GM21576 (cell line): Measurements from ENCODE around the gene WBP2.

Experiments used
- ATAC-seq: cut with Tn5 transposase; IDR thresholded peaks from one replicate; pipeline ENCODE4 v1.9.1; 2021; ENCODE audit warnings: mild to moderate bottlenecking, moderate library complexity; ENCODE audit not compliant: unreplicated experiment

Gene WBP2

DNA sequence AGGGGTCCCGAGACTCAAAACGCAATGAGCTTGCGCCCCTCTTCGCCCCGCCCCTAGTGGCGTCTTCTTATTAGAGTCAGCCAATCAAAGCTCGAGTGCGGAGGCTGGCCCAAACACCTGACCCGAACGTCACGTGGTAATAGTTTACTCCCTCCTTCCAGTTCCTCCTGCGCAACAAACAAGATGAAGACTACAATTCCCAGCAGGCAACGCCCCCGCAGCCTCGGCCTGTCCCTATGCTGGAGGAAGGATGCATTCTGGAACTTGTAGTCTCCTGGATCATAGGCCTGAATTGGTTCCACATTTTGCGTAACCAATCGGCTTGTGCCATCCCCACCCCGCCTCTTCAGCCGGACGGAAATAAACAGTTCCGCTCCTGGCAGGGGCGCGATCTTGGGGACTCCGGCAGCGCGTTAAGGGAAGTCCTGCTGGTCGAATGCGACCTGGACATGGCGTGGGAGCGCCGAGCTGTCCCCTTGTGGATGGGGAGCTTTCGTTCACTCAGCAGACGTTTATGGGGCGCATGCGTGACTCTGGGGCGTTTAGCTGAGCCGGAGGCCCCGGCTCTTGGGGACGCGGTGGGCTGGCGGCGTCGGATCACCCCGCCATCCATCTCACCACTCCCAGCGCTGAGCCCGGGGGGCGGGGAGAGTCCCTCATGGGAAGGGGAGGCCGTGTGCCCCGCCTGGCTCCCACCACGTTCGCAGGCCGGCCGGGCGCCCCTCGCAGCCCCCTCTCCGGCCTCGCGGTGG lies at the start of gene WBP2:
TSS of gene WBP2 (minus strand) at position 26 of the 752 bp plus-strand sequence. CDS start 38 bp downstream, outside the sequence.
- peak; percentile 80 for ATAC-seq

DNA sequence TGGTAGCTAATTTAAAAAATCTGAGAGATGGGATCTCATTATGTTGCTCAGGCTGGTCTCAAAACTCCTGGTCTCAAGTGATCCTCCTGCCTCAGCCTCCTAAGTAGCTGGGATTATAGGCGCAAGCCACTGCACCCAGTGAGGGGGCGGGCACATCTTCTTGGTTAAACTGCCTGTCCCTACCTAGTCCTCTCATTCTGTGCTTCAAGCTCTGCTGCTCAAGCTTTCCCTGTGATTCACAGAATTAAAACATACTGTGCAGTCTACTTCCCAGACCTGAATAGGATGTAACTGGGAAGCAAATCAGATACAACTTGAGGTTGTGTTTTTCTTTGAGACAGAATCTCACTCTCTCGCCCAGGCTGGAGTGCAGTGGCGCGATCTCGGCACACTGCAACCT lies 47.3 kb upstream of the WBP2 start:
- ATAC-seq: no peak

DNA sequence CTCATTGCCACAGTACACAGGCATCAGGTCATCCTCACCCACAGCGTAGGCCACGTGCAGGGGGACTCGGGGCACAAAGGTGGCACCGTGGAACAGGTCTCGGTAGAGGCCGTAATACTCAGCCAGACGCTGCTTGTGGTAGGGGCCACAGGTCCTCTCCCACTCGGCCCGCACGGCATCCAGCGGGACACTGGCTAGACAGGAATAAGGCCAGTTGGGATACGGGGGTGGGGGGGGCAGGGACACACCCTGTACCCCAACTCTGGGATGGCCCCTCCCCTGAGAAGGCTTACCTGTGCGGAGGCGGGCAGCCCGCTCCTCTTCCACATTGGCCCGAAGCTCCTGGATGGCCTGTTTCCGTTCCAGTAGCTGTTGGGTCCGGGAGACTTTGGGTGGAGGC lies 46.6 kb upstream of the WBP2 start:
- no peak for ATAC-seq

DNA sequence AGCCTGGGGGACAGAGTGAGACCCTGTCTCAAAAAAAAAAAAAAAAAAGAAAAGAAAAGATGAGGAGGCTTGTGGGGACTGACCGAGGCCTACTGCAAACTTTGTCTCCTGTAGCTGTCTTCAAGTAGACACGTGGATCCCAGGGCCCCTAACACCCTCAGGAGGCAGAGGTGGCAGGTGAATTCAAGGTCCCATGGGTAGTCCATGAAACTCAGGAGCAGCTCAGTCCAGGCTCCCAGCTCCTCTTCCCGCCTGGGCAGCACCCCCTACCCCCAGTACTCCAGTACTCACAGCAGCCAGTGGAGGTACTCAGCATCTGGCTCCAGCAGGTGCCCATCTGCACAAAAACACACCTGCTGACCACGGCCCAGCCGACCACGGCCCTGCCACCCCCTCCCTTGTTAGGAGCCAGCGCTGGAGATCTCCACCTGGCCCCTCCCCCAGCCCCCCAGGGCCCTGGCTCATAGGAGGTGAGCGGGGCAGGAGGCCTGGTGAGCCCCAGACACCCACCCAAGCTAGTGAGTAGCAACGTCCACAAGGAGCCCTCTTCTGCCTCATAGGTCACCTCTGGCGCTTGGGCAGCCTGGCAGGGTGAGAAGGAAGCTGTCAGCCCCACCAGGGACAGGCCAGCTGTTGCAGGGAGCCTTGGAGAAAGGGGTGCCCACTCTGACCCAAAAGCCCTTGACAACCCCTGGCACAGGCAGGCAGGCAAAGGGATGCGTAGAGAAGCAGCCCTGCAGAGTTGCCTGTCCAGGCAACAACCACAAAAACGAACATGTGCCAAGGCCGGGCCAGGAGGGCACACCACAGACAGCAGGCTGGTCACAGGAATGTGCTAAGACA lies 45.8 kb upstream of the WBP2 start:
- no peak for ATAC-seq

DNA sequence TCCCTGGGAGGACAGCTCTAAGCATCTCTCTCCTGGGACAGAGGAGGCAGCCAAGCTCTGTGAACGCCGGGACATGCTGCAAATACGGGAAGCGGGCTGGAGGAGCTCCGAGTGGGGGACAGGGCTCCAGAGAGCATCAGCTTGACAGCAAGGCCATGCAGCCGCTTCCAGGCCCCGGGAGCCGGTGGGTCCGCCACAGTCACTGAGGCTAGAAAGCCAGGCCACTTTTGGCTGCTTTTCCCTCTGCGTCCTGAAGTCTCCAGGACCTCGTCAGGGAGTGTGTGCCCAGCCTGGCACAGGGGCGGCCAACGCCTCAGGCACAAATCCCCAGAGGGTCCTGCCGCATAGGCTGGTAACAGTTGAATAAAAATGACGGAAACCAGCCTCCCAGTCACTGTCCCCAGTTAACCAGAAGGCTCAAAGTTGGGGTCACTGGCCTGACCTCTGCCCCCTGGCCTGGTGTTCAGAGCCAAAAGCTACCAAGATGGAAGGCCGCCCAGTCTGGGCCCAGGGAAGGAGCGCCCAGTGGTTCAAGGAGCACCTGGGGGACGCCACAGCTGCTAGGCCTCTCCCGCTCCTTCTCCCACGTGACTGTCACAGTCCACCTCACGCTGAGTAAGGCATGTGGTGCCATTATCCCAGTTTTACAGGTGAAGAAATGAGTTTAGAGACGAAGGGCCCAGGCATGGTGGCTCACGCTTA lies 44.8 kb upstream of the WBP2 start:
- no peak for ATAC-seq

DNA sequence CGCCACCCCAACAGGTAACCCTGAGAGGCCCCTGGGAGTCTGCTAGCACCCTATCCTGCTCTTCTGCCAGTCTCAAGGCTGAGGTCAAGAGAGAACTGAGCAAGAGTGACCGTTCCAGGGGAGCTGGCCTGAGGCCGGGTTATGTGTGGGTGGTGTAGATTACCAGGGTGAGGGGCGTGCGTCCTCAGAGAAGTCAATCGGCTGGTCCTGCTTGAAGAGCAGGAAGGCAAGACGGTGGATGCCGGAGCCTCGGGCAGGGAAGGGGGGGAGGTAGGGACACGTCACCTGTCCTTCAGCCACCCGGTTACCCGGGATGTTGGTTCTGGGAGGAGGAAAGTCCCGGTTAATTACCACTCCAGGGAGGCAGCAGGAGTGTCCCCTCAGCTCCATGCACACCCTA lies 44.2 kb upstream of the WBP2 start:
- no peak for ATAC-seq

DNA sequence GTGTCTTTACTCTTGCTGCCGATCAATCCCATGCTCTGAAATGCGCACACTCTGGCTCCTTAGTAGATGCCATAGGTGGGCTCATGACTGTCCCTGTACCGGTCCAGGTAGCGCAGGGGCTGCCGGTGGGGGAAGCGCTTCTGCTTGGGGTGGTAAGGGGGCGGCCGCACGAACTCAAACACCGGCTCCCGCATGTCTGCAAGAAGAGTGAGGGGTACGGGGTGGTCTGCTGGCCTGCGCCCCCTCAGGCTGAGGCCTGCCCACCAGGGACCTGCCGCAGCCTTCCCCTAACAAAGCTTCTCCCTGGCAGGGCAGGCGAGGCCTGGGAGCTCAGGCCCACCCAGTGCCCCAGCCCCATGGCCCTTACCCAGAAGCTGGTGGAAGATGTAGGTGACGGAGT lies 43.7 kb upstream of the WBP2 start:
- no peak for ATAC-seq

DNA sequence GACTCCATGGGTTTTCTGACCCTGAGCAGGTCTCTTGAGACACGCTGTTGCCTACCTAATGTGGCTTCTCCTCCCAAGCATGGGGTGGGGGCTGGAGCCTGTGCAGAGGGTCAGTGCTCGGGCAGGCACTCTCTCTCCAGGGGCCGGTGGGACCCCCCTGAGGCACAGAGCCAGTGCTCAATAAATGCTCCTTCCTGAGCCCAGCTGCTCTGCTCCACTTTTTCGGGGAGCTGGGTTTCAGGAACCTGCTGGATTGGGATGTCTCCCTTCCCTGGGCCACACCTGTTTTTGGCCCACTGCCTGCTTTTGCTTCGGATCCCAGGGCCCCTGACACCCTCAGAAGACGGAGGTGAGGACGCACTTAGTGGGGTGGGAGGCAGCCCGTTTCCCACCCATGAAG lies 42.9 kb upstream of the WBP2 start:
- ATAC-seq: no peak

DNA sequence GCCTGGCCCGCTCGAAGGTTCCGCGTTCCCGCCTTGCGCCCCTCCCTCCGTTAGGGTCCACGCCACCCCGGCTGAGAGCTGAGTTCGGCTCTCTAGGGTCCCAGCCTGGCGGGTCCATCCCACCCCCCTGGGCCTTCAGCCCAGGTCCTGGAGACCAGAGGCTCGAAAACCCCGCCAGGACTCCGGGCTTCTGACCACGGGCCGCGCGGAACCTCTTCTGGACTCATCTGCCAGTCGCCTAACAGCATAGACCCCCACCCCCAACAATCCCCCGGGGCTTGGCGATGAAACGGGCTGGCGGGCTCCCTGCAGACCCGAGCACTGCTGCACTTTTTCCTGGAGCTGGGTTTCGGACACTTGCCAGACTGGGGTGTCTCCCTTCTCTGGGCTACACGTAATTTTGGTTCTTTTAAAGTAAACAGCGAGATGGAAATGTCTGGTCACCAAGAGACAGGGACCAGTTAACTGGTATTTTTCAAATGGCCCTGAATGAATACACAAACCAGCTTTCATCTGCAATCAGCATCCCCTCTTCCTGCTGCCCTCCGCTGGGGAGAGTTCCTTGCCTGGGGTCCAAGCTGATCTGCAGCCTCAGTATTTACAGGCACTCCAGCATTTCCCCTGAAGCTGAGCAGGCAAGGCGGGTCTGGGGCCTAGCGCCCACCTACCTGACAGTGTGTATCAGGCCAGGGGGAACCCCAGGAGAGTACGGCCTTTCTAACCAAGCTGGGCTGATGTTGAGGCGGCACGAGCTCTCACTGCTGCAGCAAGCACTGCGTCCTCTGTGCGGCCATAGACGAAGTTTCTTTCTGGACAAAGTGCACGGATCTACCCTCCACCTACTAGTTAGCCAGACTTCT lies 42.3 kb upstream of the WBP2 start:
- no peak for ATAC-seq

DNA sequence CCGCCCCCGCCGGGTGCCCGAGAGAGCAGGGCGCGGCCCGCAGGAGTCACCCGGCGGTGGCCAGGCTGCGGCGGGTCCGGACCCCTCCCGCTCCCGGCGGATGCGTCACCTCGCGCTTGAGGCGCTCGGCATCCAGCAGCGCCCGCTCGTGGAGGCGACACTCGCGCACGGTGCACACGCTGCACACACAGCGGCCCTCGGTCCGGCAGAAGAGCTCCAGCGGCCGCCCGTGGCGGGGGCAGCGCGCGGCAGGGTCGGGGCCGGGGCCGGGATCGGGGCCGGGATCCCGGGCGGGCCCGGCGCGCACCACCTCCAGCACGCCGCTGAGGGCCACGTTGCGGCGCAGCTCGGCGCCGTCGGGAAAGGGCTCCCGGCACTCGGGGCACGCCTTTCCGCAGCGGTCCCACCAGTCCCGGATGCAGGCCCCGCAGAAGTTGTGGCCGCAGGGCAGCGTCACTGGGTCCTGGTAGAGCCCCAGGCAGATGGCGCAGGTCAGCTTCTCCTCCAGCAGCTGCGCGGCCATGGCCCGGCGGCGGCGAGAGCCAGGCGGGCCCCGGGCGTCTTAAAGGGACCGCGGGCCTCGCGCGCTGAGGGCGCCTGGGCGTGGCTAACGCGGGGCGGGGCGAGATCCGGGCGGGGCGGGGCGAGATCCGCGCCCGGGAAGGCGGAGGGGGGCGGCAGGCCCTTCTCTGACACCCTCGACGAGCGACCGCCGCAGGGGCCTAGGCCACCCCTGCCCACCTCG lies 41.5 kb upstream of the WBP2 start, which contains the start of gene TRIM65:
TSS of gene TRIM65 (minus strand) at position 537 of the 745 bp plus-strand sequence. CDS start at position 523, 14 bp downstream.
- peak; percentile 44 for ATAC-seq

DNA sequence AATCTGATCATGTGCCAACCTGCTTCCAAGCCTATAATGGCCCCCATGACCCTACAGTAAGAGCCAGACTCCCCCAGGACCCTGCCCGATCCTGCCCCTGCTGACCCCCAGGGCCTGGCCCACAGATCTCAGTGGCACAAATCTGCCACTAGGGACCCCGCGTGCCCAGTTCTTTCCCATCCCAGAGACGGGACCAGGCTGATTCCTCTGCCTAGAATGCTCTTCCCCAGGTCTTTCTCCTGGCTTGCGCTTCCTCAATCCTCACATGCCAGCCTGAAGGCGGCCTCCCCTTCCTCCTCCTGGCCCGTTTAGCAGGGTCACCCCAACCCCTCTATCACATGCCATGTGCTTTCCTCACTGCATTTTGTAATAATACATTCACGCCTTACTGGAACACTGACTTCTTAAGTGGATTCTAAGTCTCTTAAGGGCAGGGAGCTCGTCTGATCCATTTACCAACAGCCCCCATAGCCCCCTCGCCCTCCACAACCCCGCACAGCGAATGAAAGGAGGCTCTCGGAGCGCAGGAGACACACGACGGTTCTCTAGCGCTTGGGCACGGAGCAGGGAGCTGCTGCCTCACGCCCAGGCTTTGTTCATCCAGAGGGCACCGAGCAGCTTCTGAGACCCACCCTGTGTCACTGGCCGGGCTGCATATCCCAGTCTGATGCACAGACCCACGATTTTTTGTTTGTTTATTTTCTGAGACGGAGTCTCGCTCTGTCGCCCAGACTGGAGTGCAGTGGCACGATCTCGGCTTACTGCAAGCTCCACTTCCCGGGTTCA lies 40.4 kb upstream of the WBP2 start:
- no peak for ATAC-seq

DNA sequence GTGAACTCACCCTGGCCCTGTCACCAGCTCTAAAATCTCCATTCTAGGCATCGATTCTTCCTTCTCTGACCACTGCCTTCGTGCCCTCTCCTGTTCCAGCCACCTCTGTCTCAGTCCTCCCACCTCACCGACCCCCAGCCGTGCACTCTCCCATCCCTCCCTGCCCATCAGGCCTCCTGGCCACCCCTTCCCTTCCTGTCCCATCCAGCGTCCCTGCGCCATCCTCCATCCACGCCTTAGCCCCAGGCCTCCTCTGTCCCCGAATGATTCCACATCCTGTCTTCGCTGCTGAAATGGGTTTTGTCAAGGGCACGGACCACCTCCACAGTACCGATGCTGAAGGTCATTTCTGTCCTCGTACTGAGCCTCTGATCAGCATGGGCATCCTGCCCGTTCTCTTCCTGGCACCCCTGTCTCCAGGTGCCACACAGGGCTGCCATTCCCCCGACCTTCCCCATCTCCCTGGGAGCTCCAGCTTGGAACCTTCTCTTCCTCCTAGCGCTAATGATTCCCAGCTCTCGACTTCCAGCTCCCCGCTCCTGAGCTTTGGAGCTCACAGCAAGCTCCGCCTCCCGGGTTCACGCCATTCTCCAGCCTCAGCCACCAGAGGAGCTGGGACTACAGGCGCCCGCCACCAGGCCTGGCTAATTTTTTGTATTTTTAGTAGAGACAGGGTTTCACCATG lies 39.1 kb upstream of the WBP2 start:
- ATAC-seq: no peak

DNA sequence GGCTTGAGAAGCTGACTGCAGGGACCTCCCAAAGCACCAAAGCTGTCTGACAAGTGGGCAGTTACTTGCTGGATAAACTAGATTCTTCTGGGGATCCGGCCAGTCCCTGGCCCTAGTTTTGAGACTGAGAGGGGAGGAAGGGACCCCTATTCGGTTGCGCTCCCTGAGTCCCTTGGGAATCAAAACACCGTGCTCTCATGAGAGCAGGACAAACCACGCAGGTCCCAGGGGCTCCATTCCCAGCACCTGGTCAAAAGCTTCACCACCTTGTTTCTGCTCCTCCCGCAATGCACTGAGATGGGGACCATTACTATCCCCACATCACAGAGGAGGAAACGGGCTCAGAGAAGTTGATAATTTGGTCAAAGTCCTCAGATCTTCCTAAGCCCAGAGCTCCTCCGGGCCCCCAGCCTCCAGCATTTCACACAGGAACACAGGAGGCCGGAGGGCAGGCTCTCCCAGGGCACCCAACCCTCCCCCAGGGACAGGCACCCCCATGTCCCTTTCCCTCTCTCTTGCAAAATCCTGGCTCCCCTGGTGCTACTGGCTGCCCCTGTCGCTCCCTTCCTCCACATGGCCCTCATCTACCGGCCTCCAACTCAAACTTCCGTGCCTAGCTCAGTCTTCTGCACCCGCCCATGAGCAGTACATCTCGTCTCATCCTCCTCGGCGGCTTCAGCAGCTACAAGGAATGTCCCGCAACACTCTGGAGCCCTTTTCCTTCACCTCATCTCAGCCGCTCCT lies 38.3 kb upstream of the WBP2 start:
- no peak for ATAC-seq

DNA sequence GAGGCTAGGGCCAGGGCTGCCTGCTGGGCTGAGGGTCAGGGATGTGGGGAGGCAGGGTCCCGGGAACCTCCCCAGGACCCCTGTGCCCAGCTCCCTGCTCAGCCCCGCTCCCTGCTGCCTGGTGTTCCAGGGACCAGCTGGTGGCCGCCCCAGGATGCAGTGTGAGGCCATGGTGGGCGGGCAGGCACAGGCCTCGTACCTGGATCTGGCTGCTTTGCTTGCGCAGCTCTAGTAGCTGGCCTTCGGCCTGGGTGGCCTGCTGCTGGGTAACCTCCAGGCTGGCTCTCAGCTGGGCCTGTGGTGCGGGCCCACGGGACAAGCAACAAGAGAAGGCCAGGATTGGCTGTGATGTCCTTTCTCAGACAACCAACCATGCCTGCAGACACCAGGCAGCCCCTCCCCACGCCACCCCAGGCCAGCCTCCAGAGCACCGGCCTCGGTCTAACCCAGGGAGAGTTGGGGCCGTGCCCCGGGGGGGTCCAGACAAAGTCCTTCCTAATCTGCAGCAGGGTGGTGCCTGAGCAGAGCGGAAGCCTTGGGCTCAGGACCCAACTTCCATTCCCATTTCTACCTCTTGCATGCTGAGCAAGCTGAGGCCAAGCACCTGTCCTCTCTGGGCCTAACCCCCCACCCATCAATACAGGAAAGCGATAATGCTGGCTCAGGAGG lies 37.6 kb upstream of the WBP2 start:
- ATAC-seq: no peak

DNA sequence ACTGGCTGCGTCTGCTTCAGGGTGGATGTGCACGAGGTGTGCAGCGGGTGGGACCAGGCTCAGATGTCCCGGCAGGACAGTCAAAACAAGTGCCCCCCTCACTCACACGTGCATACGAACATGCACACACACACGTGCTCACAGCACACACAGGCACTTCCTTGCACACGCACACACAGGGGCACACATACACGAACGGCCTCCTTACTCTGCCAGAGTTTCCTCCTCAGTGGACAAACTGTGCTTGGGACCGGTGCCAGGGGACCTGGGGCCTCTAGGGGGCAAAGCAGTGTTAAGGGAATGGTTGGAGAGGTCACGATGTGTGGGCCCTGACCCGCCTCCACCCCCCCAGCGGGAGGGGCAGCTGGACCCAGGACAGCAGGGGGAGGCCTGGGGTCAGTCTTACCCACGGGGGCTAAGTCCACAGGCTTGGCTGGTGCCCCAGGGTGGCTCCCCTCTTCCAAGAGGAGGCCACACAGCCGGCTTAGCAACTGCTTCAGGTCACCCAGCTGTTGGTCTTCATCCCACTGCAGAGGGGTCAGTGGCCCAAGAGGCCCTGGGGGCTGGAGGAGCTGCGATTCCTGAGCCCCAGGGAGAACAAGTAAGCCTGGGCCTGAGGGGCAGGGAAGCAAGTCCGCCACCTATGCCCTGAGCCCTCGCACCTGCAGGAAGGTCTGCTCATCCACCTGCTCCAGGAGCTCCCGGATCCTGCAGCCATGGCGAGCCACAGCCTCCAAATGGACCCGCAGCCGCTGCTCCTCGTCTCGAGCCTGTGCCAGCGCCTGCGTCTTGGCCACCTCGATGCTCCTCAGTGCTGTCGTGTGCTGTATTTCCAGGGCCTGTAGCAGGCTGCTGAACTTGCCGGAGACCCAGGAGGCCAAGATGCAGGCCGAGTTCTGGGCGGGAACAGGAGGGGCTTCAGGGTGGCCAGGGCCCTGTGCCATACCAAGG lies 36.7 kb upstream of the WBP2 start:
- ATAC-seq: no peak

DNA sequence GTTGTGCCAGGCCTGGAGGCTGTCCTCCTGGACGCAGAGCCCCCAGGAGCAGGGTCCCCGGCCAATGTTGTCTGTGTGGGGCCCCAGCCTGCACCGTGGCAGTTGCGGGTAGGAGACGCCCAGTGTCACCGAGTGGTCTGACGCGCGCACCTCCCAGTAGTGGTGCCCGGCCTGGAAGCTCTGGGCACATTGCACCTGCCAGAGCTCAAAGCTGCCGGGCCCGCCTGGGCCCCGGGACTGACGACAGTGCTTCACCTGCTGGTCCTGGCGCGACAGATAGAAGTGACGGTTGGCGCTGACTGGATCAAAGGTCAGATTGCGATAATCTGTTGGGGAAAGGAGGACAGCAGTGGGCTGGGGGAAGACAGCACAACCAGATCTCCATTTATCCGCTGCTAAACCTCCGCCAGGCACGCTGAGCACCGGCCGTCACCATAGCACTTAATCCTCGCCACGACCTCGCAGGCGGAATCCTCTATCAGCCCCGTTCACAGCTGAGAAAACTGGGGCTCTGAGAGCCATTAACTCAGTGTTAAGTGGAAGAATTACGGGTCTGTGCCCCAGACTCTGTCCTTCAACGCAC lies 36.0 kb upstream of the WBP2 start:
- ATAC-seq: no peak
